ENCODE measurements around the gene CCSER1.
"Not testable (repeated sequence)": the region's sequence is repeated elsewhere in the genome, so short reads cannot be mapped to it uniquely, and the experiment has no call there.

CCSER1 gene

DNA sequence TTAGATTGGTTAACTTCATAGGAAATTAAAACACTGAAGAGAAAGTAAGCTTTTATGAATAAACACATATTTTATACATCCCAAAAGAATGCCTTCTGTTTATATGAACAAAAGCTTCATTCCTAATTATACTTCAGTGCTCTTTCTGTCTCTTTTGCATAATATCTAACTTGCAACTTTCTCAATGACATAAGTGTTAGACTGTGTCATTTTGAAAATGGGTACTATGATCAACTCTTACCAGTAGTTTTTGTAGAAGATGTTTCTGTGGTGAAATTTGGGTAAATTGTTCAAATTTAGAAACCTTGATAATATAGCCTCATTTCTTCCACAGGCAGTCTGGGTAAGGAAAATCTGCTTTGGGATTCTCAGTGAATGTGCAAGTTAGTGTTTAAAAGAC is 991.4 kb downstream of the CCSER1 start:
- H3K4me1 ChIP-seq (ENCODE audit: control insufficient read depth, insufficient read depth, low read length): no peaks in the 10 kb centered on the region
- no peak overlapping the region for H3K4me2 ChIP-seq (ENCODE audit: low read length)

DNA sequence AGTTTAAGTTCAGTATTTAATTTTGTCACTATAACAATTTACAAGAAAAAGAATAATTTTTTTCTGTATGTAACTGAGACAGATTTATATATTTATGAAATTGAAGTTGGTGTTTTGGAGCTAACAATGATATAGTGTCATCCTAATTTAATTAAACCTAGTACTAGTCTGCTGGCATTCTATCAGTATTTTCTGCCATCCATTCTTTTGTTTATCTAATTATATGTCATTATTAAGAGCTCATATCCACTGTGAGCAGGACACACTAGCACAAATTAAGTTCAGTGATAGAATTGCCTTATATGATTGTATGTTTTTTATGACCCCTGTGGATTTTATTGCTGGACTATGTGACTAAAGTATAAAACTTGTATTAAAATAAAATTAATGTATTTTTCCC is 996.5 kb downstream of the CCSER1 start:
- Histone ChIP-seq H3K27me3 (ENCODE audit: control insufficient read depth, insufficient read depth, low read length) (no peaks in the 10 kb centered on the region), H3K4me1 (ENCODE audit: control insufficient read depth, insufficient read depth, low read length) (no peaks in the 10 kb centered on the region), H3K4me3 (ENCODE audit: low read length) (no peak overlapping the region), H3K9me3 (replicated peaks; ENCODE audit: low read length) (no peaks in the 10 kb centered on the region), H3K4me2 (ENCODE audit: low read length) (no peak overlapping the region), H3K36me3 (ENCODE audit: insufficient read depth, low read length) (no peaks in the 10 kb centered on the region), H3K9ac (ENCODE audit: low read depth, low read length) (no peak overlapping the region)

More for the DNA sequence above, 991.4 kb downstream of the CCSER1 start:
- Histone ChIP-seq H3K9me3 (replicated peaks; ENCODE audit: low read length) (no peaks in the 10 kb centered on the region), H3K36me3 (ENCODE audit: insufficient read depth, low read length) (no peaks in the 10 kb centered on the region), H3K4me3 (ENCODE audit: low read length) (no peak overlapping the region), H3K27me3 (ENCODE audit: control insufficient read depth, insufficient read depth, low read length) (no peaks in the 10 kb centered on the region), H3K9ac (ENCODE audit: low read depth, low read length) (no peak overlapping the region)

DNA sequence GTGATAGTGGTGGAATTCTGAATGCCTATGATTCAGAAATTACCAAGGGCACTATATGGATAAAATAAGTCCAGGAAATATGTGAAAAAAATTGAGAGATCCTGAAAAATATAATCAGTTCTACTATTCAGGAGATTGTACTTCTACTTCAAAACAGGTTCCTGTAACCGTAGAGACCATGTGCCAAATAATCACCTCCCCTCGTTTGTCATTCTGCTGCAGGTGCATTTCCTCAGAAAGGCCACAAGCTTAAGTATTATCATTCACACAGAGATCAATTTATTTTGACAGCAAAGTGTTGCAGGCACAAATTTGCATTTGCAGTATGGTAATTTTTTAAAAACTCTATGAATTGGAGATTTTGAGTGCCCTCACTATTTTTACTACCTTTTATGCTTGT is 1000.0 kb downstream of the CCSER1 start:
- H3K9me3 ChIP-seq (replicated peaks; ENCODE audit: low read length): no peaks in the 10 kb centered on the region
- H3K36me3 ChIP-seq (ENCODE audit: insufficient read depth, low read length): no peaks in the 10 kb centered on the region
- H3K4me2 ChIP-seq (ENCODE audit: low read length): no peak overlapping the region
- no peak overlapping the region for H3K4me3 ChIP-seq (ENCODE audit: low read length)
- H3K27me3 ChIP-seq (ENCODE audit: control insufficient read depth, insufficient read depth, low read length): no peaks in the 10 kb centered on the region
- no peaks in the 10 kb centered on the region for H3K4me1 ChIP-seq (ENCODE audit: control insufficient read depth, insufficient read depth, low read length)
- no peak overlapping the region for H3K9ac ChIP-seq (ENCODE audit: low read depth, low read length)

DNA sequence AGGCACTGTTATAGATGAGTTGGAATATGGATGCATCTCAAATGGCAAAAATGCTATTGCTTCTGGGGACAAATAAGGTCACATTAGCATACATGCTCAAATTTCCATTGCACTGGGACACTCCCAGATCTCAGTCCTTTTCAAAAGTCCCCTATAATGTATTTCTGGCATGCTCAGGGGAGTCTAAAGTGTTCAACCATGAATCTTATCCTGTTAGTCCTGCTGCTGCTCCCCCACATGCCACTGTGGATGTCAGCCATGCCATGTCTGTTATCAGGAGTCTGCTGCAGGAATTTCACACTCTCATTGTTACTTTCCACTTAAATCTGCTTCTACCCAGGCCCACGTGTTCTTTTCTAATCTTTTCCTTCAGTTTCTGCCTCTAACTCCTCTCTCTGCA is 1000.6 kb downstream of the CCSER1 start:
- H3K4me3 ChIP-seq (ENCODE audit: low read length): no peak overlapping the region
- no peaks in the 10 kb centered on the region for H3K36me3 ChIP-seq (ENCODE audit: insufficient read depth, low read length)
- H3K4me1 ChIP-seq (ENCODE audit: control insufficient read depth, insufficient read depth, low read length): no peaks in the 10 kb centered on the region
- H3K27me3 ChIP-seq (ENCODE audit: control insufficient read depth, insufficient read depth, low read length): no peaks in the 10 kb centered on the region
- H3K9ac ChIP-seq (ENCODE audit: low read depth, low read length): no peak overlapping the region
- no peaks in the 10 kb centered on the region for H3K9me3 ChIP-seq (replicated peaks; ENCODE audit: low read length)
- H3K4me2 ChIP-seq (ENCODE audit: low read length): no peak overlapping the region

DNA sequence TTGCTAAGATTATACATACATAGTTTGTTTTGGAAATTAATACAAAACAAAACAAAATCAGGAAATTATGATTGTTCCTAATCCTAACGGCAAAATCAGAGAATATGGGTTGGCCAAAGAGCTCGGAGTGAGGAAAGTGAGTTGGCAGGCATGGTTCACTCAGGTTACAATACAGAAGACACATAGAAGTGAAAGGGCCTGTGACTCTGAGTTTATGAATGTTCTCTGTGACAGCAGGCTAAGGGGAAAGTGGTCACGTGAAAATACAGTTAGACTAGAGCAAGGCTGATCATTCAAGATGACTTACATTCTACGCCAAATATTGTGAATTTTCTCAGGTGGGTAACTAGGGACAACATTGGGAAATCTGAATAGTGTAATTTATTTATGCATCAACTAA is 1001.3 kb downstream of the CCSER1 start:
- Histone ChIP-seq H3K9ac (ENCODE audit: low read depth, low read length) (no peak overlapping the region), H3K36me3 (ENCODE audit: insufficient read depth, low read length) (no peaks in the 10 kb centered on the region), H3K4me3 (ENCODE audit: low read length) (no peak overlapping the region), H3K9me3 (replicated peaks; ENCODE audit: low read length) (no peaks in the 10 kb centered on the region), H3K4me1 (ENCODE audit: control insufficient read depth, insufficient read depth, low read length) (no peaks in the 10 kb centered on the region), H3K4me2 (ENCODE audit: low read length) (no peak overlapping the region), H3K27me3 (ENCODE audit: control insufficient read depth, insufficient read depth, low read length) (no peaks in the 10 kb centered on the region)

DNA sequence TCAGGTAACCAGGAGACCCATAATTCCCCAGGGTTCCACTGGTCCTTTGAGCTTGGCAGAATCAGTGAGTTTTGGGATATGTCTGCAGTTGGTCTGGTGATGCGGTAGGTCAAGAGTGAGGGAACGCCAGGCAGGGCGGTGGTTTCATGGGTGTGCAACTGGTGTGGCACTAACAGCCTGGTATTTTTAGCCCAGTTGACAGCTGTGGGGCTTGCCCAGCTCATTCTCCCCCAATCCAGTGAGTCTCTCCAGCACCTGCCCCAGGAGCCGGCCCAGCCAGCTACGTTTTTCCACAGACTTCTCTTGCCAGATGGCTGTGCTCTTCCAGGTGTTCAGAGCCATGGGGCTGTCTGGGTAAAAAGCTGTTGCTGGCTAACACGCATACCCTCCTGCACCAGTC is 1019.9 kb downstream of the CCSER1 start:
- Histone ChIP-seq H3K4me1 (ENCODE audit: control insufficient read depth, insufficient read depth, low read length) (no peaks in the 10 kb centered on the region), H3K4me2 (ENCODE audit: low read length) (no peak overlapping the region), H3K27me3 (ENCODE audit: control insufficient read depth, insufficient read depth, low read length) (no peaks in the 10 kb centered on the region), H3K9ac (ENCODE audit: low read depth, low read length) (no peak overlapping the region), H3K4me3 (ENCODE audit: low read length) (no peak overlapping the region), H3K36me3 (ENCODE audit: insufficient read depth, low read length) (no peaks in the 10 kb centered on the region), H3K9me3 (replicated peaks; ENCODE audit: low read length) (no peaks in the 10 kb centered on the region)

DNA sequence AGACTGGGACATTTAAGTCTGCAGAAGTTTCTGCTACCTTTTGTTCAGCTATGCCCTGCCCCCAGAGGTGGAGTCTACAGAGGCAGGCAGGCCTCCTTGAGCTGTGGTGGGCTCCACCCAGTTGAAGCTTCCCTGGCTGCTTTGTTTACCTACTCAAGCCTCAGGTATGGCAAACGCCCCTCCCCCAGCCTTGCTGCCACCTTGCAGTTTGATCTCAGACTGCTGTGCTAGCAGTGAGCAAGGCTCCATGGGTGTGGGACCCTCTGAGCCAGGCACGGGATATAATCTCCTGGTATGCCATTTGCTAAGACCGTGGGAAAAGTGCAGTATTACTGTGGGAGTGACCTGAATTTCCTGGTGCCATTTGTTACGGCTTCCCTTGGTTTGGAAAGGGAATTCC is 1026.8 kb downstream of the CCSER1 start:
- H3K9me3 ChIP-seq (replicated peaks; ENCODE audit: low read length); H3K9ac ChIP-seq (ENCODE audit: low read depth, low read length); H3K4me3 ChIP-seq (ENCODE audit: low read length): not testable (repeated sequence)

DNA sequence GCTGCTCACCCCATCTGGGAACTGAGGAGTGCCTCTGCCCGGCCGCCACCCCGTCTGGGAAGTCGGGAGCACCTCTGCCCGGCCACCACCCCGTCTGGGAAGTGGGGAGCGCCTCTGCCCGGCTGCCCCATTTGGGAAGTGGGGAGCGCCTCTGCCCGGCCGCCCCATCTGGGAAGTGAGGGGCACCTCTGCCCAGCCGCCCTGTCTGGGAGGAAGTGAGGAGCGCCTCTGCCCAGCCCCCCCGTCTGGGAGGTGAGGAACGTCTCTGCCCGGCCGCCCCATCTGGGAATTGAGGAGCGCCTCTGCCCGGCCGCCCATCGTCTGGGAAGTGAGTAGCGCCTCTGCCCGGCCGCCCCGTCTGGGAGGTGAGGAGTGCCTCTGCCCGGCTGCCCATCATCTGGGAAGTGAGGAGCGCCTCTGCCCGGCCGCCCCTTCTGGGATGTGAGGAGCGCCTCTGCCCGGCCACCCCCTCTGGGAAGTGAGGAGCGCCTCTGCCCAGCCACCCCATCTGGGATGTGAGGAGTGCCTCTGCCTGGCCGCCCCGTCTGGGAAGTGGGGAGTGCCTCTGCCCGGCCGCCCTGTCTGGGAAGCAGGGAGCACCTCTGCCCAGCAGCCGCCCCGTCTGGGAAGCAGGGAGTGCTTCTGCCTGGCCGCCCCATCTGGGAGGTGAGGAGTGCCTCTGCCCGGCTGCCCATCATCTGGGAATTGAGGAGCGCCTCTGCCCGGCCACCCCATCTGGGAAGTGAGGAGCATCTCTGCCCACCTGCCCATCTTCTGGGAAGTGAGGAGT is 1040.9 kb downstream of the CCSER1 start:
- H3K27me3 ChIP-seq (ENCODE audit: control insufficient read depth, insufficient read depth, low read length); H3K9ac ChIP-seq (ENCODE audit: low read depth, low read length); H3K36me3 ChIP-seq (ENCODE audit: insufficient read depth, low read length); H3K4me3 ChIP-seq (ENCODE audit: low read length); H3K4me1 ChIP-seq (ENCODE audit: control insufficient read depth, insufficient read depth, low read length); H3K4me2 ChIP-seq (ENCODE audit: low read length); H3K9me3 ChIP-seq (replicated peaks; ENCODE audit: low read length): not testable (repeated sequence)

More for the DNA sequence above, 1026.8 kb downstream of the CCSER1 start:
- H3K4me2 ChIP-seq (ENCODE audit: low read length); H3K4me1 ChIP-seq (ENCODE audit: control insufficient read depth, insufficient read depth, low read length); H3K36me3 ChIP-seq (ENCODE audit: insufficient read depth, low read length); H3K27me3 ChIP-seq (ENCODE audit: control insufficient read depth, insufficient read depth, low read length): not testable (repeated sequence)

DNA sequence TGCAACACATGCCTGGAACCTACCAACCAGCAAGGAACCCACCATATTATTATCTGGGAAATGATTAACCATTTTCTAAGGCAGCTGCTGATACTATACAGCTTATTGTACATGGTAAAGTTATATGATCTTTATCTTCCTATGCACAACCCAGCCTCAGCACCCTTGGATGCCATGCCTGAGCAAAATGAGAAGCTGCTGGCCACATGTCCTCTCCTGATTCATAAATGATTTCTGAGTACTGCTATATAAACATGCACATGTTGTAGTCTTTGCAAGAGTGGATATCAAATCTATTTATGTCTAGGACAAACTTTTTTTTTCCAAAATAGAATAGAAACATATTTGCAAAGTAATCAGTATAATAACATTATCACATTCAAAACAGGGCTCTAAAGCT is 1043.6 kb downstream of the CCSER1 start:
- H3K9me3 ChIP-seq (replicated peaks; ENCODE audit: low read length): peaks cover 3% of the 10 kb centered on the region
- no peaks in the 10 kb centered on the region for H3K4me1 ChIP-seq (ENCODE audit: control insufficient read depth, insufficient read depth, low read length)
- H3K4me3 ChIP-seq (ENCODE audit: low read length): no peak overlapping the region
- no peaks in the 10 kb centered on the region for H3K27me3 ChIP-seq (ENCODE audit: control insufficient read depth, insufficient read depth, low read length)
- no peak overlapping the region for H3K9ac ChIP-seq (ENCODE audit: low read depth, low read length)
- H3K4me2 ChIP-seq (ENCODE audit: low read length): no peak overlapping the region
- H3K36me3 ChIP-seq (ENCODE audit: insufficient read depth, low read length): no peaks in the 10 kb centered on the region

DNA sequence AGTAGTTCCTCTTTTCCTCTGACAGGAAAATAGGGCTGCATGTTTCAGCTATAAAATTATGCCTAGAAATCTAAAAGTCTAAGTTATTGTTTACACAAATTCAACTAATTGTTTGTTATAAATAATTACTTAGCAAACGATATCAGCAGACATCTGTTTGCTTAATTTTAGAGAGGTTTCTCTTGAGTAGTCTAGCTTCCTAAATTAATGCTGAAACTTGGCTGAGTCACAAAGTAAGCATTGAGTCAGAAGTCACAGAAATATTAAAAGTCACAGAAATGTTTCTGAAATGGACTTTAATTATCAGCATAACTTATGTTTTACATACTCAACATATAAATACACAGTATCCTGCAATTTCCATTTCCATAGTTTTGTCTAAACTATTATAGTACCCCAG is 1044.0 kb downstream of the CCSER1 start:
- Histone ChIP-seq H3K4me3 (ENCODE audit: low read length) (no peak overlapping the region), H3K27me3 (ENCODE audit: control insufficient read depth, insufficient read depth, low read length) (no peaks in the 10 kb centered on the region), H3K9me3 (replicated peaks; ENCODE audit: low read length) (peaks cover 3% of the 10 kb centered on the region), H3K4me2 (ENCODE audit: low read length) (no peak overlapping the region), H3K36me3 (ENCODE audit: insufficient read depth, low read length) (no peaks in the 10 kb centered on the region), H3K4me1 (ENCODE audit: control insufficient read depth, insufficient read depth, low read length) (no peaks in the 10 kb centered on the region), H3K9ac (ENCODE audit: low read depth, low read length) (no peak overlapping the region)

DNA sequence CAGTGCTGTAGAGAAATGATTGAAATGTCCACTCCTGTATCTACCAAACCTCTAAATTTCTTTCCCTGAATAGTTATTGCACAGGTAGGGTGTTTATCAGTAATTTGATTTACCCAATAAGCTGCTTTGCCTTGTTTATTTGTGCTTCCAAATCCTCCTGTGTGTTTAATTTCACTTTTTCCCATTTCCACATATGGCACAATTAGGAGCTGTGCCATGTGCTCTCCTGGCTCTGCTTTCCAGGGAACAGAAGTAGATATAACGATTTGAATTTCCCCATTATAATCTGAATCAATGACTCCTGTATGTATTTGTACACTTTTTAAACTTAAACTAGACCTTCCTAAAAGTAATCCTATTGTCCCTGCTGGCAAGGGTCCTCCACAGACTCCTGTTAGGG is 1057.9 kb downstream of the CCSER1 start:
- H3K9ac ChIP-seq (ENCODE audit: low read depth, low read length); H3K9me3 ChIP-seq (replicated peaks; ENCODE audit: low read length); H3K4me3 ChIP-seq (ENCODE audit: low read length); H3K27me3 ChIP-seq (ENCODE audit: control insufficient read depth, insufficient read depth, low read length); H3K4me2 ChIP-seq (ENCODE audit: low read length); H3K36me3 ChIP-seq (ENCODE audit: insufficient read depth, low read length); H3K4me1 ChIP-seq (ENCODE audit: control insufficient read depth, insufficient read depth, low read length): not testable (repeated sequence)

DNA sequence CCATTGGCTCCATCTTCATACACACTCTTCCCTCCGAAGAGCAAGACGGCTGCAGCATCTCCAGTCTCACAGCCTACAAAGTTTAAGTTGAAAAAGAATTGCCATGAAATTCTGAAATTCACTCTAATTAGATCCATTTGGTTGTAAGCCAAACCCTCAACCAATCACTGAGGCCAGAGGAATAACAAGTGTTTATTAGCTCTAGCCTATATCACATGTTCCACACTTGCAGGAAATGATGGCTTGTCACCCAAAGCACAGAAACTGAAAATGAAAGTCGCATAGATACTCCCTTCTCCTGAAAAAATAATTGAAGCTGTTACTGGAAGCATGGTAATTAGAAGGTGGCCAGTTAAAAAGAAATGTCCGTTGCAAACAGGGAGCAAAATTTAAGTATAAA is 1071.8 kb downstream of the CCSER1 start:
- Histone ChIP-seq H3K4me1 (ENCODE audit: control insufficient read depth, insufficient read depth, low read length) (no peaks in the 10 kb centered on the region), H3K36me3 (ENCODE audit: insufficient read depth, low read length) (no peaks in the 10 kb centered on the region), H3K9me3 (replicated peaks; ENCODE audit: low read length) (no peaks in the 10 kb centered on the region), H3K4me2 (ENCODE audit: low read length) (no peak overlapping the region), H3K9ac (ENCODE audit: low read depth, low read length) (no peak overlapping the region), H3K4me3 (ENCODE audit: low read length) (no peak overlapping the region), H3K27me3 (ENCODE audit: control insufficient read depth, insufficient read depth, low read length) (no peaks in the 10 kb centered on the region)
